Smooth muscle cell (in vitro differentiated cells): ENCODE results near the gene KIF26B. TPM values are rescaled to one million over a fixed set of nuclear protein-coding genes. Genes with fewer than 3 reads are reported as not detected.

Experiments used
- DNase-seq: peaks from one replicate; lab custom pipeline; 2025; ENCODE audit not compliant: unreplicated experiment; lab: John Stamatoyannopoulos, UW
- H2AFZ ChIP-seq: fragments of 200-600 bp; sonication (generic); 2 replicates; pipeline ENCODE4 v1.6.0; 2016; ENCODE audit warnings: antibody characterized with exemption, low read depth, mild to moderate bottlenecking
- H3F3A ChIP-seq: fragments of 200-600 bp; sonication (generic); 2 replicates; pipeline ENCODE4 v1.6.0; 2017; ENCODE audit warnings: antibody characterized with exemption, low read depth
- H3K27ac ChIP-seq: fragments of 200-600 bp; sonication (generic); 2 replicates; pipeline ENCODE4 v1.5.1; 2016; ENCODE audit warnings: low read depth, mild to moderate bottlenecking
- H3K27me3 ChIP-seq: fragments of 200-600 bp; sonication (generic); 2 replicates; pipeline ENCODE4 v1.6.1; 2016; ENCODE audit warnings: low read depth, mild to moderate bottlenecking
- H3K36me3 ChIP-seq: fragments of 200-600 bp; sonication (generic); 2 replicates; pipeline ENCODE4 v1.5.1; 2016; ENCODE audit warnings: low read depth
- H3K4me1 ChIP-seq: fragments of 200-600 bp; sonication (generic); 2 replicates; pipeline ENCODE4 v1.5.1; 2016; ENCODE audit warnings: low read depth
- H3K4me2 ChIP-seq: fragments of 200-600 bp; sonication (generic); 2 replicates; pipeline ENCODE4 v1.6.0; 2016; ENCODE audit warnings: mild to moderate bottlenecking
- H3K4me3 ChIP-seq: fragments of 200-600 bp; sonication (generic); 2 replicates; pipeline ENCODE4 v1.5.1; 2016; ENCODE audit warnings: mild to moderate bottlenecking
- H3K79me2 ChIP-seq: fragments of 200-600 bp; sonication (generic); 2 replicates; pipeline ENCODE4 v1.6.0; 2016; ENCODE audit warnings: low read depth, mild to moderate bottlenecking
- H3K9ac ChIP-seq: fragments of 200-600 bp; sonication (generic); 2 replicates; pipeline ENCODE4 v1.6.0; 2016; ENCODE audit warnings: low read depth
- H3K9me3 ChIP-seq: fragments of 200-600 bp; sonication (generic); replicated peaks from 2 replicates; pipeline ENCODE4 v1.5.1; 2016; ENCODE audit warnings: low read depth
- H4K20me1 ChIP-seq: fragments of 200-600 bp; sonication (generic); 2 replicates; pipeline ENCODE4 v1.6.0; 2016; ENCODE audit warnings: low read depth
- whole genome bisulfite sequencing: methylation state at CpG from one replicate; pipeline ENCODE4 v1.1.7; 2016; ENCODE audit warnings: low lambda C conversion rate; 5-methylcytosine and 5-hydroxymethylcytosine counted together
- polyA plus RNA-seq: library from polyadenylated mRNA; unstranded; fragments of >200 nt; fragmentation: Nextera tagmentation; extraction: Ambion mirVana; gene quantifications from 2 replicates; pipeline ENCODE4 v1.2.1, GENCODE V29; 2016
- total RNA-seq: library from RNA; depleted of rRNA; stranded (reverse); fragments of >200 nt; gene quantifications from 2 replicates; pipeline ENCODE4 v1.2.3, GENCODE V29; 2014
- TF ChIP-seq, protein P1 (sequence below): fragments of 200-600 bp; sonication (generic); IDR thresholded peaks from 2 replicates; pipeline ENCODE4 v1.5.1; 2017; ENCODE audit warnings: borderline replicate concordance, mild to moderate bottlenecking, antibody characterized with exemption; ENCODE audit not compliant: insufficient read depth, poor library complexity, severe bottlenecking

The KIF26B gene
- total and polyA plus RNA-seq, 2 experiments from 2014 or later = 24.9 to 43.3 TPM

DNA sequence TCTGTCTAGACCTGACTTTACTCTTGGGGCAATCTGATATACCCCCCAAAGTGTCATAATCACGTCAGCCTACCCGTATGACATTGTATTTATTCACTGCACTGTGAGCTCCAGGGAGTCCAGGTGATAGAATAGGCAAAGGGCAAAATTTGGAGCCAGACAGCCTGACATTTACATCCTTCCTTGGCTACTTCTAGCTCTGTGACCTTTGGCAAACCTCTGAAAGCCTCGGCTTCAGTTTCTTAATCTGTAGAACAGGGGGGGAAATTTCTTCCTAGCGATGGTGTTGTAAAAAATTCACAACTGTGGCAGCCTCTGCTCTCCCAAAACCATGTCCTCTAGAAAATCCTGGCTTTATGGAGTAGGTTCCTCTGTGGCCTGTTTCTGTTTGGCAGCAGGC lies 240.9 kb downstream of the KIF26B start:
- TF ChIP-seq, protein P1, sequence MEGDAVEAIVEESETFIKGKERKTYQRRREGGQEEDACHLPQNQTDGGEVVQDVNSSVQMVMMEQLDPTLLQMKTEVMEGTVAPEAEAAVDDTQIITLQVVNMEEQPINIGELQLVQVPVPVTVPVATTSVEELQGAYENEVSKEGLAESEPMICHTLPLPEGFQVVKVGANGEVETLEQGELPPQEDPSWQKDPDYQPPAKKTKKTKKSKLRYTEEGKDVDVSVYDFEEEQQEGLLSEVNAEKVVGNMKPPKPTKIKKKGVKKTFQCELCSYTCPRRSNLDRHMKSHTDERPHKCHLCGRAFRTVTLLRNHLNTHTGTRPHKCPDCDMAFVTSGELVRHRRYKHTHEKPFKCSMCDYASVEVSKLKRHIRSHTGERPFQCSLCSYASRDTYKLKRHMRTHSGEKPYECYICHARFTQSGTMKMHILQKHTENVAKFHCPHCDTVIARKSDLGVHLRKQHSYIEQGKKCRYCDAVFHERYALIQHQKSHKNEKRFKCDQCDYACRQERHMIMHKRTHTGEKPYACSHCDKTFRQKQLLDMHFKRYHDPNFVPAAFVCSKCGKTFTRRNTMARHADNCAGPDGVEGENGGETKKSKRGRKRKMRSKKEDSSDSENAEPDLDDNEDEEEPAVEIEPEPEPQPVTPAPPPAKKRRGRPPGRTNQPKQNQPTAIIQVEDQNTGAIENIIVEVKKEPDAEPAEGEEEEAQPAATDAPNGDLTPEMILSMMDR = no peak
- Histone ChIP-seq H3K36me3 (no peaks in the 10 kb centered on the region), H3K79me2 (peaks cover 25% of the 10 kb centered on the region), H3K4me1 (no peaks in the 10 kb centered on the region), H3F3A (peaks cover 3% of the 10 kb centered on the region), H3K27me3 (no peaks in the 10 kb centered on the region), H3K9ac (no peak overlapping the region), H2AFZ (no peak overlapping the region), H4K20me1 (peaks cover 97% of the 10 kb centered on the region), H3K9me3 (no peaks in the 10 kb centered on the region), H3K4me3 (no peak overlapping the region), H3K27ac (no peak overlapping the region), H3K4me2 (no peak overlapping the region)
- 67% methylated on average over 4 of the region's 4 CpGs for WGBS
- no peak for DNase-seq

DNA sequence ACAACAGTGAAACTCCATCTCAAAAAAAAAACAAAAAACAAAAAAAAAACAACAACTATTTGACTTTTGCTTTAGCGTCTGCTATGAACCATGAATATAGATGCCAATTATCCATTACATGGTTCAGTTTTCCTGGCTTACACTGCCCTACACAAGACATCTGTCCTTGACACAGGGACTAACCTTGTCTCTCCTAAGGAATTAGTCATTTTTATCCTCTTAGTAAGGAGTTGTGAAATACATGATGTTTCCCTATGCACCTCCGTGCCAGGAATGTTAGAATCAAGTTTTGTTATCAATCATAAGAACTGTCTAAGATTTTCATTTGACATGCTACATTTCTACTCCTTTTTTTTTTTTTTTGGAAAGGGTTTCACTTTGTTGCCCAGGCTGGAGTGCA lies 241.8 kb downstream of the KIF26B start:
- 89% methylated on average over 2 of the region's 2 CpGs for WGBS
- no peaks in the 10 kb centered on the region for H3K36me3 ChIP-seq
- H3K4me2 ChIP-seq = no peak overlapping the region
- H2AFZ ChIP-seq = no peak overlapping the region
- no peak for DNase-seq
- H3K9me3 ChIP-seq = no peaks in the 10 kb centered on the region
- H3K27me3 ChIP-seq = no peaks in the 10 kb centered on the region
- H3K9ac ChIP-seq = no peak overlapping the region
- H4K20me1 ChIP-seq = peaks cover 97% of the 10 kb centered on the region
- peaks cover 33% of the 10 kb centered on the region for H3K79me2 ChIP-seq
- TF ChIP-seq, protein P1 = no peak
- no peak overlapping the region for H3K4me3 ChIP-seq
- H3F3A ChIP-seq = peaks cover 3% of the 10 kb centered on the region
- H3K27ac ChIP-seq = no peak overlapping the region
- no peaks in the 10 kb centered on the region for H3K4me1 ChIP-seq

DNA sequence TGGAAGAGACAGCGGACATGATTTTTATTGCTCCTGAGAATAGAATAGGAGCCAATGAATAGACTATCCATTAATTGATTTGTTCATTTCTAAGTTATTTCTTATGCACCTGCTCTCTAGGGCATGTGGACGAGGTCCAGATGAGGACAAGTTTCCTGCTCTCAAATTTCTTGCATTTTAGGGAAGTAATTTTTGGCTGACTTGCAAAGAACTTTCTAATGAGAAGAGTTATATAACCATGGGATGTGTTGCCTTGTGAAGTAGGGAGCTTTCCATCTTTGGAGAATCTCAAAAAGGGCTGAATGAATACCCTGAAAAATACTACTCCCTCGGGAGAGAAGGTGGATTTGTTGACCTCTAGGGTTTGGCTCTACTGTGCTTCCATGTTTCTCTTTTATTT lies 243.0 kb downstream of the KIF26B start:
- 92% methylated on average over 3 of the region's 3 CpGs for WGBS
- Histone ChIP-seq H4K20me1 (peaks cover 97% of the 10 kb centered on the region), H3K27ac (no peak overlapping the region), H3F3A (peaks cover 3% of the 10 kb centered on the region), H3K36me3 (no peaks in the 10 kb centered on the region), H3K9me3 (no peaks in the 10 kb centered on the region), H3K27me3 (no peaks in the 10 kb centered on the region), H3K9ac (no peak overlapping the region), H3K79me2 (peaks cover 32% of the 10 kb centered on the region), H2AFZ (no peak overlapping the region), H3K4me1 (no peaks in the 10 kb centered on the region), H3K4me2 (no peak overlapping the region), H3K4me3 (no peak overlapping the region)
- no peak for DNase-seq
- TF ChIP-seq, protein P1 = no peak

DNA sequence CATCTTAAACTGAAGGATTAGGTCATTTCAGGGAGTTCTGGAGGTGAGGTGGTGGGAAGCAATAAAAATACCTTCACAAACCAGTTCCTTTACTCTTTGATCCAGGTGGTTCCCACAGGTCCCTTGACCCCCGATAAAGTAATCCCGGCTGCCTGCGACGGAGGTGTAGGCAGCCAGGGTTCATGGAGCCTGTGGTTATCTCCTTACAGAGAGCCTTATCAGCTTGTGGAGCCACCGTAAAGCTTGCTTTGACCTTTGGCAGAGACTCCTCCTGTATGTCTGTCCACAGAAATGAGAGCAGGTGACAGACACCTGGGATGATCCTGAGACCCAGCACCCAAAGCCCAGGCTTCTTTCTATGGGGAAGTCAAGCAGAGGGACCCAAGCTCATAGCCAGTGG lies 243.4 kb downstream of the KIF26B start:
- Histone ChIP-seq H3K4me3 (no peak overlapping the region), H4K20me1 (peaks cover 97% of the 10 kb centered on the region), H3K4me2 (no peak overlapping the region), H3K9ac (no peak overlapping the region), H3K27ac (no peak overlapping the region), H3K79me2 (peaks cover 30% of the 10 kb centered on the region), H2AFZ (no peak overlapping the region), H3K36me3 (no peaks in the 10 kb centered on the region), H3F3A (peaks cover 3% of the 10 kb centered on the region), H3K27me3 (no peaks in the 10 kb centered on the region), H3K9me3 (no peaks in the 10 kb centered on the region), H3K4me1 (no peaks in the 10 kb centered on the region)
- WGBS = 75% methylated on average over 5 of the region's 5 CpGs
- TF ChIP-seq, protein P1 = no peak
- DNase-seq = no peak
